H1 (cell line): ENCODE data around the gene DDX11. TPM values are rescaled to one million over a fixed set of nuclear protein-coding genes. Genes with fewer than 3 reads are reported as not detected.

Experiments
- polyA plus RNA-seq, 7 experiments: library from polyadenylated mRNA; depleted of rRNA in 3 of 7; stranded (reverse) in 5 of 7; unstranded in 2 of 7; fragments of >200 nt in 5 of 7; fragments of 200-250 nt in 2 of 7; gene quantifications; 1 replicate in 5 of 7; 2 replicates in 1 of 7; 4 replicates in 1 of 7; pipeline versions ENCODE4 v1.2.1 to v1.2.3, GENCODE V29; 2011 to 2013; ENCODE audit warnings: missing spikeins in 2 of 7, mixed read lengths in 2 of 7
- small RNA-seq: library from polyadenylated mRNA; stranded (forward); fragments of <200 nt; extraction: miRNeasy Mini kit (QIAGEN cat#:217004); gene quantifications from one replicate; pipeline ENCODE3, GENCODE V24; 2013; ENCODE audit not compliant: insufficient read depth
- total RNA-seq: library from RNA; stranded (reverse); fragmentation: NEBNext Ultra II Directional; extraction: Animal tissue kit (Norgen Biotek cat#: 25700); gene quantifications from 2 replicates; pipeline ENCODE4 v1.2.1, GENCODE V29; 2021

DDX11 gene
- total and polyA plus RNA-seq, 2 of the 8 experiments (the other 6 are each of a cell fraction or from before 2014, with no cell fraction given), result 61.6 to 141 TPM

Small RNA genes within 50 kb of the gene (small RNA-seq; reads per million reads assigned to genes)
- gene RF00072, result not detected

Other genes with a start within 250 kb of the DDX11 start
- 3.9 and 4.0 TPM in 2 replicates for gene TSPAN11, start 147.1 kb upstream of the DDX11 start, total RNA-seq
- 7.3 and 8.2 TPM in 2 replicates for gene TSPAN11, start 147.1 kb upstream of the DDX11 start, polyA plus RNA-seq (2011; rRNA removed)